ENCODE data around the gene JAZF1. TPM values are rescaled to one million over a fixed set of nuclear protein-coding genes. Genes with fewer than 3 reads are reported as not detected.

Gene JAZF1
- total RNA-seq, 1 experiment from 2014 or later: 9.1 TPM

DNA sequence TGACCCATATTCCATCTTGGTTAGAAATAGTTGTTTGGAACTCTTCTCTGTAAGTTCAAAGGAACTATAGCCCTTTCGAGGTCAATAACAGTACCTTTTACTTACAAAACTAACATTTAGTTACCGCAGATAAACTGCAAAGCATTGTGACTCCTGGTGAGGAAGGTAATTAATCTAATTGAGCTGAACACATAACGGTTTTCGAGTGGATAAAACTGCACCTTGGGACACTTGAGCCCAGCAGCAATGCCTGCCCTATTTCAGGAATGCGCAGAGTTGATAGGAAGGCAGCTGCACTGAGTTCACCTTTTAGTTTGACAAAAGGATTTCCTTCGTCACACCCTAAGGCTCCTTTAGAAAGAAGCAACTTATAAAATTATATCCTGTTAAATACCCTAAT, 75.4 kb downstream of the JAZF1 start:
- Histone ChIP-seq H3K9ac (ENCODE audit: extremely low read depth, insufficient read length, low read length) (no peak overlapping the region), H3K27ac (ENCODE audit: insufficient read length, low read depth, low read length) (no peak overlapping the region), H3K79me1 (ENCODE audit: insufficient read depth, low read depth, low read length, poor library complexity, severe bottlenecking) (no peaks in the 10 kb centered on the region), H2AFZ (ENCODE audit: low read length) (no peak overlapping the region), H2AK5ac (ENCODE audit: insufficient read length, low read length) (no peak overlapping the region), H3K79me2 (ENCODE audit: insufficient read depth, low read length) (0 out of 2 replicates have a peak, but pooled peaks cover 3% of the 10 kb centered on the region), H2BK15ac (ENCODE audit: low read depth, low read length) (no peak overlapping the region), H3K4ac (ENCODE audit: low read depth, low read length) (no peak overlapping the region), H3K14ac (ENCODE audit: insufficient read depth, low read length) (no peak overlapping the region), H4K8ac (replicated peaks; ENCODE audit: insufficient read length, low read depth, low read length) (no peak overlapping the region), H3K4me1 (ENCODE audit: insufficient read depth, low read length) (peaks cover 3% of the 10 kb centered on the region; the same call in 1 of the 2 replicates), H3K9me3 (ENCODE audit: control insufficient read depth, low read depth, low read length) (no peaks in the 10 kb centered on the region), H3K18ac (ENCODE audit: insufficient read length, low read depth, low read length) (no peak overlapping the region), H3K4me2 (ENCODE audit: insufficient read depth, insufficient read length, low read length) (no peak overlapping the region), H3K27me3 (ENCODE audit: insufficient read depth, low read length) (no peaks in the 10 kb centered on the region), H3K56ac (ENCODE audit: insufficient read length, low read depth, low read length) (no peak overlapping the region), H2BK12ac (ENCODE audit: insufficient read length, low read depth, low read length) (no peak overlapping the region), H2BK120ac (ENCODE audit: low read depth, low read length, poor library complexity, severe bottlenecking) (no peak overlapping the region), H2BK5ac (ENCODE audit: insufficient read length, low read length) (no peak overlapping the region), H3K23ac (ENCODE audit: insufficient read length, low read depth, low read length) (no peak overlapping the region), H4K5ac (ENCODE audit: insufficient read length, low read depth, low read length) (no peak overlapping the region), H2BK20ac (ENCODE audit: low read depth, low read length, poor library complexity, severe bottlenecking) (no peak overlapping the region), H3T11ph (ENCODE audit: low read length) (no peak overlapping the region), H3K23me2 (ENCODE audit: insufficient read length, low read depth, low read length, poor library complexity, severe bottlenecking) (no peaks in the 10 kb centered on the region), H4K20me1 (ENCODE audit: control insufficient read depth, insufficient read depth, insufficient read length) (no peaks in the 10 kb centered on the region), H4K91ac (ENCODE audit: insufficient read length, low read depth, low read length) (no peak overlapping the region)
- Mint-ChIP-seq H3K9me3 (no peaks in the 10 kb centered on the region), H3K27me3 (ENCODE audit: low read depth) (no peaks in the 10 kb centered on the region), H3K36me3 (ENCODE audit: insufficient read depth in 1 of 3, low read depth in 3 of 3) (no peaks in the 10 kb centered on the region; a peak in 3 of 7 replicates), H3K4me1 (peaks cover 7 to 34% of the 10 kb centered on the region in 2 experiments; a peak in 3 of 4 replicates), H3K4me3 (no peak overlapping the region), H3K27ac (no peak overlapping the region)
- no peak for DNase-seq
- no CpG with 5 or more reads among the region's 6 CpGs for WGBS (ENCODE audit: extremely low coverage, insufficient read length, low lambda C conversion rate)
- TF ChIP-seq, protein P1, sequence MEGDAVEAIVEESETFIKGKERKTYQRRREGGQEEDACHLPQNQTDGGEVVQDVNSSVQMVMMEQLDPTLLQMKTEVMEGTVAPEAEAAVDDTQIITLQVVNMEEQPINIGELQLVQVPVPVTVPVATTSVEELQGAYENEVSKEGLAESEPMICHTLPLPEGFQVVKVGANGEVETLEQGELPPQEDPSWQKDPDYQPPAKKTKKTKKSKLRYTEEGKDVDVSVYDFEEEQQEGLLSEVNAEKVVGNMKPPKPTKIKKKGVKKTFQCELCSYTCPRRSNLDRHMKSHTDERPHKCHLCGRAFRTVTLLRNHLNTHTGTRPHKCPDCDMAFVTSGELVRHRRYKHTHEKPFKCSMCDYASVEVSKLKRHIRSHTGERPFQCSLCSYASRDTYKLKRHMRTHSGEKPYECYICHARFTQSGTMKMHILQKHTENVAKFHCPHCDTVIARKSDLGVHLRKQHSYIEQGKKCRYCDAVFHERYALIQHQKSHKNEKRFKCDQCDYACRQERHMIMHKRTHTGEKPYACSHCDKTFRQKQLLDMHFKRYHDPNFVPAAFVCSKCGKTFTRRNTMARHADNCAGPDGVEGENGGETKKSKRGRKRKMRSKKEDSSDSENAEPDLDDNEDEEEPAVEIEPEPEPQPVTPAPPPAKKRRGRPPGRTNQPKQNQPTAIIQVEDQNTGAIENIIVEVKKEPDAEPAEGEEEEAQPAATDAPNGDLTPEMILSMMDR (conservative IDR thresholded peaks at IDR 0.05): no peak
